ENCODE measurements around the gene IKZF1.

Gene IKZF1

DNA sequence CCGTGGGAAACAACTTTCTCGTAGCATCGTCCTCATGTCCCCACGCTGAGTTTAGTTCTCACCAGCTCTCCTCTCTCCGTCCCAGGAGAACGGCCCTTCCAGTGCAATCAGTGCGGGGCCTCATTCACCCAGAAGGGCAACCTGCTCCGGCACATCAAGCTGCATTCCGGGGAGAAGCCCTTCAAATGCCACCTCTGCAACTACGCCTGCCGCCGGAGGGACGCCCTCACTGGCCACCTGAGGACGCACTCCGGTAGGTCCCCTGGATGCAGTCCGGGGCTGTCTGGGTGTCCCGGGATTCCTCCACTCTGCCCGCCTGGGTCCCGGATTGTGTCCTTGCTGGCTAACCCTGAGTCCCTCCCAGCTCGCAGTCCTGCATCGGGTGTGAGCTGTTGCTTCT, 77.9 kb downstream of the IKZF1 start:
- no peak for DNase-seq

DNA sequence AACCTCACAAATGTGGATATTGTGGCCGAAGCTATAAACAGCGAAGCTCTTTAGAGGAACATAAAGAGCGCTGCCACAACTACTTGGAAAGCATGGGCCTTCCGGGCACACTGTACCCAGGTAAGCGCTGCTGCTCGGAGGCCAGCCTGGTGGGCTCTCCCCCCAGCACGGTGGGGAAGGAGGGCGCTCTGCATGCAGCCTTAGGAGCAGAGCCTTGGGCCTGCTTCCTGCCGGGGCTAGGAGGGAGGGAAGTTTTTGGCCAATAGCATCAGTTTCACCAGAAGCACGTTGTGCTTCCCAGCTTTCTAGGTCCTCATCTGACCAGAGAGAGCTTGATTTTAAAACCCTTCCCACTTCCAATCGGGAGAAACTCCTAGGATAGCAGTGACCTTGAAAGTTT, 82.8 kb downstream of the IKZF1 start:
- no peak for DNase-seq

DNA sequence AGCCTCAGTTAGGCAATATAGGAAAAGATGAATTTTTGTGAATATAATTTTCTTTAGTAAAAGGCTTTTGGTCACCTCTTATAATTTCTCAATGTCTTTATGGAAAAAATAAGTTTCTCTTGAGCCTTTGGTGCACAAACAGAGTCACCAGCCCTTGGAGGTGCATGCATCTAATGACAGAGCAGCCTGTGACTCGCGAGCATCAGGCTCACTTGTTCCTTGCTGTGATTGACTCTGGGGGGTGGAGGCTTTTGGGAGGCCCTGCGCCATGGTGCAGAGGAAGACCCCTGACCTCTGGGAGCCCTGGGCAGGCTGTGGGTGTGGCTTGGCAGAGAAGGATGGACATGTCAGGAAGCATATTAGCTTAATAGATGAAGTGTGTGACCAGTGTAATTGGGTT, 85.4 kb downstream of the IKZF1 start:
- DNase-seq = no peak

- DNase-seq = no peak
Measured at GRCh38 chr7:50391386-50391785, 86.9 kb downstream of the IKZF1 start.

- no peak for DNase-seq
Measured at GRCh38 chr7:50393076-50393475, 88.6 kb downstream of the IKZF1 start.

GRCh38 chr7:50393547-50394252, 89.2 kb downstream of the IKZF1 start:
- DNase-seq = no peak

- no peak for DNase-seq
Measured at GRCh38 chr7:50394315-50394714, 89.8 kb downstream of the IKZF1 start.

DNA sequence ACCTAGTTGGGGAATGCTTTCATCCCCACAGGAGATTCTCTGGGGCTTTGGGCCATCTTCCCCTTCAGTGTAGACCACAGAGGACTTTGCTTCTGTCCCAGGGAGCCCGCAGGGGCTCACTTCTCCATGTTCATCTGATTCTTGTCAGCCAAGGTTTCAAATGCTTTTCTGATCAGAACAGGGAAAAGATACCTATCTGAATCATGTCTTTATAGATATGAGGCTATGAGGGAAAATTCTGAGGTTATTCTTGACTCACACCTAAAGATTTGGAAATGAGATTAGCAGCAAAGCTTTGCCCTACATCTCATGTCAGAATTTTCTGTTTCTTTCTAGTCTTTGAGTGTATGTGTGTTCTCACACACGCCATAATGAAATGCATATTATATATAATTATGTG, 92.3 kb downstream of the IKZF1 start:
- DNase-seq = no peak

DNA sequence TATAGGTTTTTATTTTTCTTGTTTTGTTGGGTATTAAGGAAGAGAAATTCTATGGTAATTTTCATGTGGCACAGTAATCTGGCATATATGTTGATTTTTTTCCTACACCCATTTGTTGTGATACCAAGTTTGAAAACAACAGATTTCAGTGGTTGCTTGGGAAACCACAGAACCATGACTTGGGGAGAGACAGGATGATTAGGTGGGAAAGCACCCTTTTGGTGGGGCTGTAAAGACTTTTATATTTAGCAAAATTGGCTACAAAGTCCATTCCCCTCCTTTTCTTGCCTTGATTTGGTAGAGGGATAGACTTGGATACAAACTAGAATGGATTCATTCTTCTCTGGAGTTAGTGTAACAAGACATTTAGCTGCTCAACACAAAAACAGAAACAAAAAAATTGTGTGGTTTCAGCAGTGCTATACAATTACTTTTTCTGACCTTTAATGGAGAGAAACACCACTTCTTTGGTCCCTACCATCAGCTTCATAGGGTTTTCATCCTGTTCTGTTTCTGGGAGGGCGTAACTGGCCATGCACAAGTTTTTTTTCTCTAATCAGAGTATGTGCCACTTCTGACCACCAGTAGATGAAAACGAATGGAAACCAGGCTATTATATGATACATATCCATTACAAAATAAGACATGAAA, 92.9 kb downstream of the IKZF1 start:
- DNase-seq = no peak

- no peak for DNase-seq
Measured at GRCh38 chr7:50397971-50398324, 93.4 kb downstream of the IKZF1 start.

DNA sequence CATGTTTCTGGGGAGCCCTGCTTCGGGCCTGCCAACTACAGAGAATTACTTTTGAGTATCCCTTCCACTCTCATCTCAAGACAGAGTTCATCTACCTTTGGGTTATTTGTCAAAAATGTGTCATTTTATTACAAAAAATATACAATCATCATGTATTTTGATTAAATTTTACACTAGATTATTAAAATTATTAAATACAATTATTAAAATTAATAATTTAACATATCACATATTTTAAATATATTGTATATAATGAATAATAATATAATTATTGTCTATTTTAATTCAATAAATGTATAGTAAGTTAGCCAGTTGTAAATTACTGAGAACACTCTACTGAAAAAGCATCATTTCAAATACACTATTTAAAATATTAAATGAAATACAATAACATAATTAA, 94.7 kb downstream of the IKZF1 start:
- DNase-seq = no peak

DNA sequence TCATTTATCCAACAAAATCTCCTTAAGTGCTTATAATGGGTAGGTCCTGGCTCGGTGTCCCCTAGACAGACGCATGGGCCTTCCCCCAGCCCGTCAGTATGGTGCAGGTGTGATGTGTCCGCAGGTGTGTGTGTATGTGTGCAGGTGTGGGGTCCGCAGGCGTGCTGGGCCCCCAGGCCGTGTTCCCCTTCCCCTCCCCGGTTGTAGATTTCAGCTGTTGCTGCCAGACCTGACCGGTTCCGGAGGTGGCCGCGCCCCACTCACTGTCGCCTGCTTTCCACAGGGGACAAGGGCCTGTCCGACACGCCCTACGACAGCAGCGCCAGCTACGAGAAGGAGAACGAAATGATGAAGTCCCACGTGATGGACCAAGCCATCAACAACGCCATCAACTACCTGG, 95.1 kb downstream of the IKZF1 start:
- no peak for DNase-seq

GRCh38 chr7:50400114-50400513, 95.6 kb downstream of the IKZF1 start:
- DNase-seq = no peak

- DNase-seq = no peak
Measured at GRCh38 chr7:50404392-50404791, 99.9 kb downstream of the IKZF1 start.

- DNase-seq = no peak
Measured at GRCh38 chr7:50405221-50405620, 100.7 kb downstream of the IKZF1 start.

DNA sequence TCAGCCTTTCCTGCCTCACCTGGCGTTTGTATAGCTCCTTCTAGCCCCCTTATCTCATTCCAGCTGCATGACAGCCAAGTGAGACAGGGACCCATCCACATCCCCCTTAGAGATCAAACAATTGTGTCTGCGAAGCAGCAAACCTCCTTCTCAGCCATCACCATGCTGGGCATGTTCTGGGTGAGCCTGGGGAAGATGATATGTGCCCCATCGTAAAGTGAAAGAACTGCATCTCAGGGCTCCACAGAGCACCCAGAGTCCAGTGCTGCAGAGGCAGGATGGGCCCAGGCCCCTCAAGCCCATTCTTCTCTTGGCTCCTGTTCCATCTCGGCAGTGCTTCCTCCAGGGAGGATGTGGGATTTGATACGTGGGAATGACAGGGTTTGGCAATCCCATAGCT, 102.4 kb downstream of the IKZF1 start:
- no peak for DNase-seq

- no peak for DNase-seq
Measured at GRCh38 chr7:50409856-50410745, 105.6 kb downstream of the IKZF1 start.

DNA sequence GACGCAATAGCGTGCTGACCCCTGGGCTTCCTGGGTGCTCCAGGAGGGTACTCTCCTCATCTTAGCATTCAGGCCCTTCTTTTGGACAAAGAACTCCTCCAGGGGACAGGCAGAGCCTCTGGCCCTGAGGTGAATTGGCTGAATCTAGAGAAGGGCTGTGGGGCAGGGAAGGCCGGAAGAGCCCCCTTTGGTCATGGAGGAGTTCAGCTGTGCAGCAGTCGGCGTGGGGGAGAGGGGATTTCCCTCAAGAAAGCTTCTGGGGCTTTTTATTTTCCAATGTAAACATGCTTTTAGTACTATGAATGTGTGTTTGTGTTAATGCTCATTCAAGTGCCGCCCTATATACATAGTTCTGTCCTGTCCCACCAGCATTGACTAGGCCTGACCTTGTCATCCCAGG, 106.8 kb downstream of the IKZF1 start:
- no peak for DNase-seq

DNA sequence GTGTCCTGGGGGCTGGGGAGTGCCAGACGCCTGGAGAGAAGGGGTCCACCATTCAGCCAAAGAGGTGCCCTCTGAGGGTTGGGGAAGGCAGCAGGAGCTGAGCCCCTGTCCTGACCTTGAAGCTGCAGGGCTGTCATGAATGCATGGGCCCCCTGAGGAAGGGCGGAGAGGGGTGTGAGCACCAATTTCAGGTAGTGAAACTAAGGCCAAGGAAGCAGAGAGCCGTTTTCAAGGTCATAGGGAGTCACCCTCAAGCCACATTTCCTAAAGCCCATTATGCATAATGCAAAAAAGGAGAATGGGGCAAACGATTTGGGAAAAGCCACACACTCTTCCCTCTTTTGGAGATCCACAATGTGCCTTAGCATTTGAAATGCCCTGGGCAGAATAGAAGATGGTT, 108.5 kb downstream of the IKZF1 start:
- DNase-seq = no peak

DNA sequence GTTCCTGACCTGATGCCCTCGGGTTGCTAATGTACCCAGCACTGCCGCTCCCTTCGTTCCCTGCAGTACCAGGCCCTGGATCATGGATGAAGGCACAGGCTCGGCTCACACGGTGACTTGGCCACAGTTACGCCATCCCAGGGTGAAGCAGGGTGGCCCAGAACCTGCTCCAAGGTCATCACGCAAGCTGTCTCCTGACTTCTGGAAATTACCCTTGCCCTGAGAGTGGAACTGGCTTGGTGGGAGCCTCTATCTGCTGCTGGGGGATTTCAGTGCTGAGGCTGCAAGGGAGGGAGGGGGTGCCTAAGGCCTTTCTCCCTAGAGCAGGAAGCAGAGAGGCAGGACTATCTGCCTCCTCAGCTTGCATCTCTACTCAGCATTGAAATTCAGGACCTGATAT, 109.0 kb downstream of the IKZF1 start:
- DNase-seq = no peak

- no peak for DNase-seq
Measured at GRCh38 chr7:50415844-50416364, 111.4 kb downstream of the IKZF1 start.

DNA sequence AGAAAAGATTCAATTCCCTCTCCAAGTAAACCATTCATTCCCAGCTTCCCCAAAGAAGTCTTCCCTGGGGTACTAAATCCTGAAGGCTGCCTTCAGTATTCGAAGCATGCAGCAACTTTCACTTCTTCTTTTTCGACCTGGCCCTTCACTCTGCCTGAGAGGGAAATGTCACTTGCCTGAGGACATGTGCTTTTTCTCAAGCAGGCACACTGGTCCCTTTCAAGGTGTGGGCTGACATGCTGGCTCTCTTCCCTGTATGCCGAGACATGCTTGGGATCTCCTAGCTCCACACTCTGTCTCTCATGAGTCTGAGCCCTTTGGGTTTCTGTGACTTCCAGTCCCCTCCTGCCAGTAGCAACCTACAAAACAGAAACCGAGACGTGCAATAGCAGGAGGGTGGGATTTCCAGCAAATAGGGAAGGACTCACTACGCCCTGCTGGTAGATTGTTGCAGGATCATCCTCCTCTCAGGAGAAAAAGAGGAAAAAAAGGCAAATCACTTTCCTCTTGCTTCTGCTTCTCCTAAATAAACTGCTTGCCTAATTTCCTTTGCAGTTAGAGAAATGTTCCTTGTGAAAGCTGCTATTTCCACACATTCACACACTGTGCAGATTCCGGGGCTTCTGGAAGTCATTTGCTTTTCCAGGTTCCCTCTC, 112.1 kb downstream of the IKZF1 start:
- peak; percentile 7 for DNase-seq

- DNase-seq = peak; percentile 53
Measured at GRCh38 chr7:50418086-50418515, 113.6 kb downstream of the IKZF1 start.
